Left colon (tissue), 2 donors: ENCODE data around the gene MEG3. TPM values are rescaled to one million over a fixed set of nuclear protein-coding genes. Genes with fewer than 3 reads are reported as not detected.

Source experiments
- ATAC-seq: fragments of 200-7000 bp; cut with Tn5 transposase; one replicate; pipeline ENCODE4 v1.9.1; 2020; ENCODE audit warnings: mild to moderate bottlenecking, moderate library complexity
- DNase-seq, 2 donors: peaks; one replicate each; pipeline ENCODE4 v3.0.0-alpha.2; 2020
- intact Hi-C, 2 donors: fragments of 100-400 bp; cut with DNase I in 1 of 2; cut with micrococcal nuclease in 1 of 2; formaldehyde crosslinking; loops; one replicate each; pipeline versions ENCODE4 v1.11.2 to v1.14.0; 2022; cut with DNase I, micrococcal nuclease
- total RNA-seq, 2 donors: library from RNA; stranded (reverse); fragmentation: NEBNext Ultra II Directional; extraction: Animal tissue kit (Norgen Biotek cat#: 25700); gene quantifications; one replicate each; pipeline ENCODE4 v1.2.1, GENCODE V29; 2021
- donor health status: DM: no; HTN: no; CAD: no.
- donor health status: DM: yes; HTN: yes; CAD: no.

The MEG3 gene
- total RNA-seq, 2 donors from 2014 or later, result 8.1 to 13.0 TPM

DNA sequence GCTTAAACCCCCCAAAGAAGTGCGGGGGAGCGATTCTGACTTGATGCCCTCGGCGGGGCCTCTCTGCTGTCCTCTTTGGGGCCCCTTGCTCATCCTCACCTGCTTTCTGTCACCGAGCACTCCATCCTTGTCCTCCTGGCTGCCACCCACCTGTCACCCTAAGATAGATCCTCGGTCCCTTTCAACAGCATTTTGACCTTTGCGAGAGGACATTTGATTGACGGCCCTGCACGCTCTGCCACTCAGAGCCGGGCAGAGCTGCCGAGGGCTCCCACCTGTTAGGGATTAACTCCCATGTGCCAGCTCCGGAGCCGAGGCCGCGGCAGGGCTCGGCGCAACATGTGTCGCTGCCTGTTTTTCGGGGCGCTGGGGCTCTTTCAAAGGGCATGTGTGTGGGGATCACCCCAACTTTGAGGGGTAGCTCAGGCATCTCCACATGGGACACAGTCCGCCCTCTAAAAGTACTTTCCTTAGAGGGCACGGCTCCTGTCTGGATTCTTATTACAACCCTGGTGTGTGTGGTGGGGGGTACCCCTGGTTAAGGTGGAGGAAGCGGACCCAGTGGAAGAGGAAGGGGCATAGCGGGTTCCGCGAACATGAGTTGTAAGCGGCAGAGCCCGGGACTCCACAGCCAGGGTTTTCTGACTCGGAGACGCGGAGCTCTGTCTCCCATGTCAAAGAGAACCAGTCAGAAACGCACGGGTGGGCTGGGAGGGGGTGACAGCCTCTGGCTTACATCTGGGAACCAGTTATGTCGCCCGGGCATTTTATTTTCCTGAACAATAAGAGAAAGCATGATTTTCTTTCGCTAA, 811 bp upstream of the MEG3 start:
- intact Hi-C loops, result no loop called here
- no peak for DNase-seq
- no peak for ATAC-seq

DNA sequence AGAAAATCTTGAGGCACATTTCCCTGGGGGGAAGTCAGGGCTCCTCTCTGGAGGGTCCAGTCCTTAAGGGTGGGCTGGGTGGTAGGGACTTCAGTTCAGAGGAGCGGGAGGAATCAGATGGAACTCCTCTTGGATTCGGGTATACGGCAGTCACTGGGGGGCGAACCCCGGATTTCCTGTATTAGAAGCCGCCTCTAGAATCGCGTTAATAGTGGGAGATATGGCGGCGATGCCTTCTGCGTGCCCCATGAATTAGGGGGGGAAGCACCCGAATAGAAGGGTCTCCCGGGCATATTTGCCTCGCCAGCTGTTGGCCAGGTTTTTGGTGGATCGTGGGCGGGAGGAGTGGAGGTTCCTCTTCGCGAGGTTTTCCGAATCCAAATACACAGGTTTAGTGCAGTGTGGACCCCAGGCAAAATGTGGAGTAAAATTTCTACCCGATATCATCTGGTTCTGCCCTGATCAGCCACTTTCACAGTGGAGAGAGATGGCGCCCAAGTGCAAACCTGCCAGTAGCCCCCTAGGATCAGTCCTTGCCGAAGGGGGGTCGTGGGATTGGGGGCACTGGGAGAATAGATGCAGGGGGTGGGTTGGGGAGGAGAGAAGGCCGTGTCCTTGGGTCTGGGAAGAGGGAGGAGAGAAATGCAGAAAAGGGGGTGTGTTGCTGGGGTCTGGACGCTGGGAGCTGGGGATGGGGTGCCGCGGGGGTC, 628 bp downstream of the MEG3 start:
- ATAC-seq, result no peak
- DNase-seq, result no peak
- intact Hi-C loops, result no loop called here

DNA sequence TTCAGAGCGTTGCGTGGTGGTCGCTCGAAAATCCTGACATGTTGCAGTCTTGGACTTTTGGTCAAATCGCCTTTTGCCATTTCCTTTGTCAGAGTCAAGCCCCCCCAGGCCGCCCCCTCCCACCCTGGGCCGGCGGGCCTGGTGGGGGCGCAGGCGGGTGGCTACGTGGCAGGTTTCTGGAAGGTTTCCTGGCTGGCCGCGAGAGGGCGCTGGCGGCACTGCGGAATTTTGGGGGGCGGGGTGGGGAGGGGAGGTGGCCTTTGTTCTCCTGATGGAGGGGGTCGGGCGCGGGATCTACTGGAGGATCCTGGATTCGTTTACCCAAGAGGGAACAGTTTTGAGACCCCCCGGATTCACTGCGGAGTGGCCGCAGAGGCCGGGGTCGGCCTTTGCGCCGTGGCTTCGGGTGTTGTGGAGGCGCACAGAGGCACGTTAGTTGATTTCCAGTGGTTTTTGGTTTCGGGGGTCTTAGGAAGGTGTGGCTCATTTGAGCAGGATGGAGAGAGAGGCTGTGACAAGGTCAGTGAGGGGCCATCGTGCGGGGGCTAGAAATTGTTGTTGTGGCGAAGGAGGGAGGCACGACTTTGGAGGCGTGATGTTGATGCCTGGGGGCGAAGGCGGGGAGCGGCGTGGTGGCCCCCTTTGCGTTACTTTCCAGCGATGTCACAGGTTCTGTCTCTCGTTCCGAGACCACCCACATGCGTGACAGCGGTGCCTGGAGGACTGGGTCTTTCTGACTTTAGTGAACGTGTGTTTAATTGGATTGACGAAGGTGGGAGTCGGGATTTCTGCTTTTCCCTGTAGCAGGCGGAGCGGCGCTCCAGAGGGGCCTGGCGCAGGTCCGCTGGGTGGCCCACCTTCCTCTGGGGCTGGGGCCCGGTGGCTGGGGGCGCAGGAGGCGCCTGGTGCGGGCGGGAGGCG, 1.4 kb downstream of the MEG3 start:
- DNase-seq, result no peak
- intact Hi-C loops, result no loop called here
- no peak for ATAC-seq

DNA sequence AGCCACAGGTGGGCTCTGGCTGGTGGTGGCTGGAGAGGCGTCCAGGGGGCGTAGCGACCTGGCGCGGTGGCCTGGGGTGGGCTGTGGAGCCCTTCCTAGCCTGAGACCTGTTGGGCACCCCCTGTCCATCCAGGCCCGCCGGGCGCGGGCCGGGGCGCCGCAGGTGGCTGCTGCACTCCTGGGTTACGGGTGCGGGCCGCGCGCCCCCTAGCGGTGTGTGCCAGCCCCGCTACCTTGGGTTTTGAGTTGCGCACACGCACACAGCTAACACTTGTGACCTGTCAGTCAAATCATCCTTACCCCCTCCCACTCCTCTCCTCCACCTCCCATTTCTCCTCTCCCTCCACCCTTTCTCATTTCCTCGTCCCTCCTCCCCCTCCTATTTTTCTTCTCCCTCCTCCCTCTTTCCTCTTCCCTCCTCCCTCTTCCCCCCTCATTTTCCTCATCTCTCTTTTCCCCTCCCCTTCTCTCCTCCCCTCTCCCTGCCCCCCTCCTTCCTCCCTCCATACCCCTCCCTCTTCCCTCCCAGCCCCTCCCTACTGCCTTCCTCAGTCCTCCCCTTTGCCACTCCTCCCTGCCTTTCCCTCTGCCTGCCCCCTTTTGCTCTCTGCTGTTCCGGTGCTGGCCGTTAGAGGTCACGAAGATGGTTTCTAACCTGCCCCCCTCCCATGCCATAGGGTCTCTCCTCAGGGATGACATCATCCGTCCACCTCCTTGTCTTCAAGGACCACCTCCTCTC, 2.3 kb downstream of the MEG3 start:
- intact Hi-C loops, result no loop called here
- no peak for ATAC-seq
- DNase-seq, result no peak

DNA sequence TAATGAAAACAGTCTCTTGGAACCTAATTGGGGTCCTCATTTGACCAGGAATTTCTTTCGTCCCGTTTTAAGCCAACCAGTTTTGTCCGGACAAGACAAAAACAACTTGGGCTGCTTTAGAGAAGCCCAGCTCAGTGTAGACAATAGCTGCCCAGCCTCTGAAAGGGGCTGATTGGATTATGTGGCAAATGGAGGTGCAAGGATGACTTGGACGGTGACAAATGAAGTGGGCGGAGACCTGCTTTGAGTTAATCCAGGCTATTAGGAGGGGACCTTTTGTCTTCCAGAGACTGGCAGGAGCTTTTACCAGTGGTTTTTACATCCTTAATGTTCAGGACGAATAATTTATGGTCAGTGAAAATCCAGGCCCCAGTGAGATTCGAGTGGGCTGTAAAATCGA, 4.8 kb downstream of the MEG3 start:
- intact Hi-C loops, result no loop called here
- DNase-seq (no peak), ATAC-seq (no peak)

DNA sequence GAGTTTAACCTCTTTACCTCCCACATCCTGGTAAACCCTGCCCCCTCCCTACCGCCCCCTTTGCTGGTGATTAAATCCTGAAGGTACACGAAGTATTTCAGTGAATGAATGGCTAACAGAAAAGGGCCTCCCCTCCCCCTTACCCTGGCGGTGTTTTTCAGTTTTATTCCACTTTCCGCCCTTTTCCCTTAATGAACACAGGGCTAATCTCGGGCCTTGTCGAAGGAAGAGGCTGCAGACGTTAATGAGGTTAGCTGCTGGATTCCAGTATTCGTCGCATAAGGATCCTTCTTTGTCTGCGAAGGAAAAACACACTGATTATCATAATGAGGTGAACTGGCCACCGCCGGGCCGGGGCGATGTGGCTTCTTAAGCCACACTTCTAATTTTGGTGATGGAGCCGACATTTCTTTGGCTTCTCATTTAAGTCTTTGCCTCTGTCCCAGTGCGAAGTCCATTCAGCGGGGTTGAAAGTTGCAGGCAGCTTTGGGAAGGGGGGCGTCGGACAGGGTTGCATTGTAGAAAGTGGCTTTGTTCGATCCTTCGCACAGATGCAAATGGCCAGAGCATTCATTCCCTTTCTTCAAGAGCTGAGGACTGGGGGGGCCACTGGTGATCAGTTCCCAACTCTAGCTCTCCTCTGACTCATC, 6.5 kb downstream of the MEG3 start:
- no peak for DNase-seq
- intact Hi-C loops, result no loop called here
- no peak for ATAC-seq

DNA sequence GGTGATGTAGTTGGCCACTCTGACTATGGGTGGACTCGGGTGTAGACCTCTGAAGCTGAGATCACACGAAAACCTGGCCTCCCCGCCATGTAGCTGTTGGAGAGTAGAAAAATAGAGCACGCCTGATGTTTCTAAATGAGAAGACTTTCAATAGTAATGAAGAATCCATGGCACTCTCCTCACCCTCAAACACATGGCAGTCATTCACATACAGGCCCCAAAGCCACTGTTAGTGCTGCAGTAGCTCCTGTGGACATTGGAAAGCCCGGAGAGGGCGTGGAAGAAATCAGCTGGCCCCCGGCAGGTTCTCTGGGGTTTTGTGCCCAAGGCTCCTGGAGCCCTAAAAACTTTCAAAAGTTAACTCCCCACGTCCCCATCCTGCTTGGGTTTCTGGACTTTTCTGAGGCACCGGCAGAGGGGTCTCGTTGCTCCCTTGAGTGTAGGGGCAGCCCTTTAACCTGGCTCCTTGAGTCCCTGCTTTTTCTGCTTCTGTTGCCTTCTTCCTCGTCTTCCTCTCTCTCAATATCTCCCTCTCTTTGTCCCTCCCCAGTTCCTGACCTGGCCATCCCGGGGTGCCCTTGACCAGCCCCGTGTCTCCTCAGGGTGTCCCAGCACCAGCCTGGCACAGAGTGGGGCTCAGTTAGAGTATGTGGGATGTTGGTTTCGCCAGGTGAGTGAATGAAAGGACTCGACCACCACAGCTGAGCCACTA, 8.3 kb downstream of the MEG3 start:
- ATAC-seq, result no peak
- intact Hi-C loops, result no loop called here
- DNase-seq, result no peak

DNA sequence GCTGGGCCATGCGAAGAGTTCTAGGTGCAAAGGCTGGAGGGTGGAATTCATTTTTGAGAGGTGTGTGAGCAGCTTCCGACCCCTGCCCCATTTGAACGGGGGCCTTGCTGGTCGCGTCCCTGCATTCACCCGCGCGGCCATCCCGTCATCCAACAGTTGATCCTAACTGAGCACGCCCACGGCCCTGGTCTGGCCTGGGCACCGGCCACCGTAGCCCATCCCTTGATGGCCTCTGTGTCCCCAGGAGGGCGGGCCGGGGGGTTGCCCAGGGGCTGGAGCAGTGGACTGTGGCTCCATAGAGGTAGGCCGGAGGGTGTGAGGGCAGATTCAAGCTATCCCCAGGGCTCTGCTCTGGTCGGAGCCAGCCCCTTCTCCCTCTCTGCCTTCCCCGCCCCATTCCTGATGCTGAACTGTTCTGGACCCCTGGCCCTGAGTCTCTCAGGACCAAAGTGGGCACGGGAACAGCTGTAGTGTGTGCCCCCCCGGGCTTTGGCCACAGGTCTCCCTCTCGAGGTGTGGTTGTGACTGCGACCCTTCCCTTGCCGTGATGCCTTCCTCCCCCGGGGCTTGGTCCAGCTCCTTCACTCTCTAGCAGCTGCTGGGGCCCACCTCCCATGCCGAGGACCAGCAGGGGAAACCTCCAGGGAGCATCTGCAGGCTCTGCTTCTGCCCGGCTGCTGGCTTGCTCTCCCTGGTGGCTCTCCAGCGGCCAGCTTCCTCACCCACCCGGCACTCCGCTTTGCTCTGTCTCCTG, 9.1 kb downstream of the MEG3 start:
- DNase-seq (no peak), ATAC-seq (no peak)
- intact Hi-C loops, result no loop called here

DNA sequence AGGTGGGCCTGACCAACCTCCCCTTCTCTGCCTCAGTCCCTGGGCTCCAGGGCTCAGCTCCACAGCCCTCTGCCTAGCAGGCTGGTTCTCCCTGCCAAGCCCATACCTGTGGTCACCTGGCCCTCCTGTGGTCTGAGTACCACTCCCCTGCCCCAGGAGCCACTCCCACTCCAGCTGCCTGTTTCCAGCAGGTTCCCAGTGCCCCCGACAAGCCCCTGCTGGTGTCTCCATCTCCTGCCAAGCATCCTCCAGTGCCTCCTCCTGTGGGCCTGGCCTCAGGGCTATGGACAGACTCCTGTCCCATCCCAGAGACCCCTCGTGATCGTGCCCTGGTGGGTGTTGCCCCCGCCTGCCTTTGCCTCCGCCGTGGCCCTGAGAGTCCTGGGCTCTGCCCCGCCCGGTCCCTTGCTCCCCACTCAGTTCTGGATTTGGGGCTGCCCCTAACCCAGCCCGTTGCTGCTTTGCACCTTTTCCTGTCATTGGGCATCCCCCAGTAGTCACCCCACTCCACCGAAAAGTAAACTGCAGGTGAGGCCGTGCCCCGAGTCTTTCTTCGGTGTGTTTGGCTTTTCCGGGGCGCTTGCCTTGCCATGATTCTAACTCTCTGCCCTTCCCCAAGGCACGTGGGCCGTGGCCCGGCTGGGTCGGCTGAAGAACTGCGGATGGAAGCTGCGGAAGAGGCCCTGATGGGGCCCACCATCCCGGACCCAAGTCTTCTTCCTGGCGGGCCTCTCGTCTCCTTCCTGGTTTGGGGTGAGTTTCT, 9.8 kb downstream of the MEG3 start:
- intact Hi-C loops, result no loop called here
- ATAC-seq, result no peak

DNA sequence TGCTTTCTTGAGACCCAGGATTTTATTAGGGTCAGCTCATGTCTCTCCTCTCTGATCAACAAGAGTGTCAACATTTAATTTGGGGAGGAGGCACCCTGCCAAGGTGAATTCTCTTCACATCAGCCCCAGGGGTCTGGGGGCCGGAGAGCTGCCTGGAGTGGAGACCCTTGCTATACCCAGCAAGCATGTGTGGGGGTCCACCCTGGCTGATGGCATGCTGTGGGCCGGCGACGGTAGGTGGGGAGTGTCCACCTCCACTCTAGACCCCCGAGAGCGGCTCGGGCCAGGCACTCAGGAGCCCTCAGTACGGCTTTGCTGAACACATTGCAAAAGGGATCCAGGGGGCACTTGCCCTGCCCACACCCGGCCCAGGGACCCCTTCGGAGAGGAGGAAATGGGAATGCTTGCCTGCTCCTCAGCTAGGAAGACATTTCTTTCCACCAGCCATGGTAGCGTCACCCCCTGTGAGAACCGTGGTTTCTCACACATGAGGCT, 10.4 kb downstream of the MEG3 start:
- no peak for ATAC-seq
- intact Hi-C loops, result no loop called here

More for the DNA sequence above, 9.8 kb downstream of the MEG3 start:
- no peak for DNase-seq

DNA sequence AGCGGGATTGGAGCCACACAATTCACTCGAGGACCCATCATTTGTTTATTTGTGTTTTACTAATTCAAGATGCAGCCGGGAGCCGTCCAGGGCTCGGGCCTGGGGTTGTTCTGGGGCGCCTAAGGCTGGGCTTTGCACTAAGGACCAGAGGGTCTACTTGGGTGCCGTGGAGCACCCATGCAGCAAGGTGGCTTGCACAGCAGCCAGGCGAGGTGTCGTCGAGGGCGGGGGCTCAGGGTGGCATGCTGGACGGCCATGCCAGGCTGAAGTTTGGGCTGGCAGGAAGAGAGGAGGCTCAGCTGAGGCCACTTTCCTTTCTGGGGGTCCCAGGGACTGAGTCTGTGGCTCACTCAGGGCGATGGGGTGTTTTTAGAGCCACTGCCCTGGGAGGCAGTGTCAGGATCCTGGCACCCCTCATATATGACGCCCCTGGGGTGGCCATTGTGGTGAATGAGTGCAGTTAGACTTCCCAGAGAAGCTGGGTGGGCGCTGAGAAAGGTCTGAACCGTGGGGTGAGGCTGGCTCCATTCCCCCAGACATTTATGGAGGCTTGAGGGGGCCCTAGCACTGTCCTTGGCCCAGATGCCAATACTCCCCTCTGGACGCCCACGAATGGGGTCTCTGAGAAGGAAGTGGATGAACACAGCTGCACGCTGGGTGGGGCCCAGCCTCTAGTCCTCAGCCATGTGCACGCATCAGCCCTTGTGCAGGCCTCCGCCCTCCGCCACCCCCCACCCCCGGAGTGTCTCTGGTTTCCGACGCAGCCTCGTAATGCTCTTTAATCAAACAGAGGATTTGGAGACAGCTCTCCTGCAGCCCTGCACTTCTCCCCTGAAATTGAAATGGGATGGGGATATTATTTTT, 11.3 kb downstream of the MEG3 start:
- intact Hi-C loops, result no loop called here
- no peak for ATAC-seq
- no peak for DNase-seq

More for the DNA sequence above, 10.4 kb downstream of the MEG3 start:
- DNase-seq, result no peak

DNA sequence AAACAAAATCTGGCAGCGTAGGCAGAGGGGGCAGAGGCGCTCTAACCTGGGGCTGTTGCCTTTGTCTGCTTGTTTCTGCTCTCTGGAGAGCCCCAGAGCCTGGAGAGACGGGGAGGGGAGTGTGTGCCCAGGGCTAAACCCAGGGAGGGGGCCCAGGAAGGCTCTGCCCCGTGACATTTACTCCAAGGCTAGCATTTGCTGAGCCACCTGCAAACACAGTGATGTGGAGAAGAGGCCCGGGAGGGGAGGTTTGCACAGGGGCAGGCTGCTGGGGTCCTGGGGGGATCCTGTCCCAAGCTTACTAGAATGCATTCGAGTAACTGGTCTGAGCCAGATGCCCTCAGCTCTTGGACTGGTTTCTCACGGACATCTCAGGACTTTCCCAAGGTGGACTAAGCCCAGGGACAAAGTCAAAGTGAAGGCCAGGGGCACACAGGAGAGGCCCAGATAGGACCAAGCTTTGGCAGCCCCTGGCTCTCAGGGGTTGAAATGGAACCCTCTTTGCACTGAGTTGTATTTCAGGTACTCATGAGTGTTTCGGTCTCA, 12.0 kb downstream of the MEG3 start:
- intact Hi-C loops, result no loop called here
- ATAC-seq, result no peak
- no peak for DNase-seq

DNA sequence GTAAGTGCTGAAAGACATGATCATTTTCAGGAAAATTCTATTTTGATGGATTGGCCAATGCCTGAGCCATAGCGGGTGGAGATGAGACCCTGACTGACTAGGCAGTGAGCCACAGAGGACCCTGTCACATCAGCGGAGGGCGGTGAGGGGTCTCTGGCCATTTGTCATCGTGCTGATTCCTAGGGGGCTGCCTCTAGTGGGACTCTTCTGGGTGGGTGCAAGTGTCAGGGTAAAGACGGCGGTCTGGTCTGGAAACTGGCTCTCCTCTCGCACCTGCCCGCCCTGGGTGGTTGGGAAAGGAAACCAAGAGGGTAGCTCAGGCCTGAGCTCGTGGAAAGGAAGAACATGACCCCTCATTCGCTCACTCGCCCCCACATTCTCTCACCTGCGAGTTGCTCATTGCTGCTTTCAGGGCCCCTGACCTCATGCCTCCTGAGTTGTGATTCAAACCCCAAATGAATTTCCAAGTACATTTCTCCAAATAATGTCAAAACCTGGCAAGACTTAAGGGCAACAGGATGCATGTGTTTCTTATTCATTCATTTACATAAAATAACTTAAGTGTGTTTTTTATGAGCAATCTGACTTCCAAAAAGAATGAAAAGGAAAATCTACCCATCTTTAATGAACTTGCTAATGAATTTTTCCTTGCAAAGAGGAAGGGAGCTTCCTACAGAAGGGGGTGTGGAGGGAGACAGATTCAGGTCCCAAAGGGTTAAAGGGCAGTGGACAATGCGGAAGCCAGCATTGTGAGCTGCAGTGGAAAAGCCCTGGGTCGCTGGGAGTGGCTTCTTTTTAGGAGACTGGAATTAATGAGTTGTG, 12.8 kb downstream of the MEG3 start:
- intact Hi-C loops, result no loop called here
- DNase-seq, result no peak
- ATAC-seq, result no peak

DNA sequence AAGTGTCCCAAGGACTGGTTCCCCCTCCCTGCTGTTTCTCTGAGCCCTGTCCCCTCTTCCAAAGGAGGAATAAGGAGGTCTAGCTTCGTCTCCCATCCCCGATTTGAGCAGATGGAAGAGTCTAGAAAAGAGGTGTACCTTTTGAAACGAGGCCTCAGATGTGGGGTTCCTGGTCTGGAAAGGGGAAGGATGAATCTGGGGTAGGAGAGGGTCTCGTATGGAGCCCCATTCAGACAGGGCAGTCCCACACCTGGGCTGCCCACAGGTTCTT, 13.3 kb downstream of the MEG3 start:
- ATAC-seq (no peak), DNase-seq (no peak)
- intact Hi-C loops, result no loop called here
